GM12801 (cell line): Measurements from ENCODE around the gene SPIB.

Experiments
- CTCF ChIP-seq: IDR thresholded peaks from one replicate; pipeline ENCODE4 v1.5.1; 2011; ENCODE audit warnings: control low read depth; ENCODE audit not compliant: insufficient read length; ENCODE audit errors: extremely low read depth

Gene SPIB

GRCh38 chr19:50418176-50419021 lies at the start of gene SPIB:
Gene SPIB (plus strand): TSS chr19:50418938. CDS start chr19:50418963, 25 bp downstream.
- TF ChIP-seq CTCF = no peak

DNA sequence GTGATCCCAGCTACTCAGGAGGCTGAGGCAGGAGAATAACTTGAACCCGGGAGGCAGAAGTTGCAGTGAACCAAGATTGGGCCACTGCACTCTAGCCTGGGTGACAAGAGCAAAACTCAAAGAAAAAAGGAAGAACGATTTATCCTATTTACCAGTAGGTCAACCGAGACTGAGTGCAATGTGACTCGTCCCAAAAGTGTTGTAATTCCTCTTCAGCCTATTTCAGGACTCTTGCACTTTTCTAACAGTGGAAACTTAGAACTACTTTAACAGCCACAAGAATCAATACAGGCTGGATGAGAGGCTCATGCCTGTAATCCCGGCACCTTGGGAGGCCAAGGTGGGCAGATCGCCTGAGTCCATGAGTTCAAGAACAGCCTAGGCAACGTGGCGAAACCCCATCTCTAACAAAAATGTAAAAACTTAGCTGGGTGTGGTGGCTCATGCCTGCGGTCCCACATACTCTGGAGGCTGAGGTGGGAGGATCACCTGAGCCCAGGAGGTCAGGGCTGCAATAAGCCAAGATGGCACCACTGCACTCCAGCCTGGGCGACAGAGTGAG lies 46.7 kb upstream of the SPIB start:
- no peak for TF ChIP-seq CTCF

DNA sequence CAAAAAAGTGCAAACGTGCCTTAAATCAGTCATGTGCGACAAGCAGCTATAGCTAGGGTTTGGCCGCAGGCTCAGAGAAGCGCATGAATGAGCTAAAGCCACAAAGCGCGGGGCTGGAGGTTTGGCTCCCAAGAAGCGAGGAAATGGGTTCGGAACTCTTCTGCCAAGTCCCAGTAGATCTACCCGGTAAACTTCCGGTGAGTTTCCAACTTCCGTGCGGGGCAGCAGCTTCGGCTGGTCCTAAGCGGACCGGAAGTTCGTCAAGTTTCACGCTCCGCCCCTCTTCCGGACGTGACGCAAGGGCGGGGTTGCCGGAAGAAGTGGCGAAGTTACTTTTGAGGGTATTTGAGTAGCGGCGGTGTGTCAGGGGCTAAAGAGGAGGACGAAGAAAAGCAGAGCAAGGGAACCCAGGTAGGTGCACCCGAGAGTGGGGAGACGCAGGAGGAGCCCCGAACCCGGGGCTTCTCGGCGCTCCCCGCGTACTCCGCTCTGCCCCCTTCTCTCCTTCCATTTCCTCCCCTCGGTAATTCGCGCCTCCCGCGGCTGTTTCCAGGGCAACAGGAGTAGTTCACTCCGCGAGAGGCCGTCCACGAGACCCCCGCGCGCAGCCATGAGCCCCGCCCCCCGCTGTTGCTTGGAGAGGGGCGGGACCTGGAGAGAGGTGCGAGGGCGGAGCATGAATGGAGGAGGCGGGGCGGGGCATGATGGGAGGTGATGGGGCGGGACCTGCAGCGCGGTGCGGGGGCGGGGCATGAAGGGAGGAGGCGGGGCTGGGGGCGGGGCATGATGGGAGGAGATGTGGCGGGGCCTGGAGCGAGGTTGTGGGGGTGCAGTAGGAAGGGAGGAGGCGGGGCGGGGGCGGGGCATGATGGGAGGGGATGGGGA lies 42.3 kb upstream of the SPIB start, which contains the start of gene NR1H2:
TSS of gene NR1H2 (plus strand) at position 292 of the 885 bp plus-strand sequence. CDS start 1,149 bp downstream, outside the sequence.
- TF ChIP-seq CTCF = no peak

- TF ChIP-seq CTCF = no peak
Measured at GRCh38 chr19:50377051-50377461, 41.7 kb upstream of the SPIB start.

- no peak for TF ChIP-seq CTCF
Measured at GRCh38 chr19:50377517-50377916, 41.2 kb upstream of the SPIB start.

GRCh38 chr19:50378169-50378862 lies 40.4 kb upstream of the SPIB start:
- no peak for TF ChIP-seq CTCF
